Mammary epithelial cell (primary cell): ENCODE measurements around the gene BST2.

Source experiments
- CTCF ChIP-seq, 2 donors: IDR thresholded peaks in 1 of 2; conservative IDR thresholded peaks in 1 of 2; 2 replicates each; pipeline ENCODE4 v1.5.1; 2011 to 2012; ENCODE audit warnings: inconsistent platforms in 2 of 2, low read length in 2 of 2, mild to moderate bottlenecking in 2 of 2, control low read depth in 1 of 2, low read depth in 1 of 2; ENCODE audit not compliant: insufficient read depth in 1 of 2; ENCODE audit errors: extremely low read depth in 1 of 2
- EZH2 ChIP-seq: IDR thresholded peaks from 2 replicates; pipeline ENCODE4 v1.6.1; 2012; ENCODE audit warnings: low read length, inconsistent platforms, borderline replicate concordance

DNA sequence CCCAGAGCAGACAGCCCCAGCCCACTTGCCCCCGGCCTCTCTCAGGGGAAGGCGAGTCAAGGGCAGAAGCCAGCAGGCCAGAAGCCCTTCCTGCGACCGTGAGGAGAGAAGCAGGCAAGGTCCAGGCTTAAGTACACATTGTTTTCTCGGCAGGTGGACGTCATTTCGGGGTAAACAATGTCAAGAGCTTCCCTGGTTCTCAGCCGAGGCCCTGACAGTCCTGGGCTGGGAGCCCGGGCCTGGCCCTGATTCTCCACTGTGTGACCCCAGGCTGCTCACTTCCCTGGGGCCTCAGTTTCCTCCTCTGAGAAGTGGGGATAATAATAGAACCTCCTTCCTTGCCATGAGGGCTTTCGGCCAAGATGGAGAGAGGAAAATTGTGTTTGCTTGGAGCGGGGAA is 47.7 kb downstream of the BST2 start:
- TF ChIP-seq CTCF (conservative IDR thresholded peaks at IDR 0.05 in 1 of 2, IDR thresholded peaks at IDR 0.05 in 1 of 2; ENCODE audit: extremely low read depth in 1 of 2, insufficient read depth in 1 of 2, low read depth in 1 of 2, low read length in 2 of 2) = no peak
- no peak for TF ChIP-seq EZH2
